Effector memory CD8-positive, alpha-beta T cell (primary cell): ENCODE data around the gene SEC14L5.

Experiments used
- ATAC-seq: fragments of 150-1000 bp; cut with Tn5 transposase; replicated peaks from 2 replicates; pipeline ENCODE4 v1.10.0; 2021; ENCODE audit warnings: mild to moderate bottlenecking, moderate library complexity
- DNase-seq, 3 experiments: peaks; one replicate each; pipeline ENCODE4 v3.0.0; 2021
- H3K27ac Mint-ChIP-seq, 2 donors: one replicate each; pipeline ENCODE4 v1.8.0; 2022; ENCODE audit warnings: mild to moderate bottlenecking in 2 of 2, mixed read lengths in 2 of 2, moderate library complexity in 2 of 2
- H3K27me3 Mint-ChIP-seq, 2 donors: one replicate each; pipeline ENCODE4 v1.8.0; 2022; ENCODE audit warnings: mixed read lengths in 2 of 2
- H3K36me3 Mint-ChIP-seq: one replicate; pipeline ENCODE4 v1.8.0; 2022; ENCODE audit warnings: mild to moderate bottlenecking, moderate library complexity, mixed read lengths; ENCODE audit not compliant: insufficient read depth
- H3K4me1 Mint-ChIP-seq, 2 donors: one replicate each; pipeline ENCODE4 v1.8.0; 2022; ENCODE audit warnings: low read depth in 2 of 2, mixed read lengths in 2 of 2
- H3K4me3 Mint-ChIP-seq, 2 donors: one replicate each; pipeline ENCODE4 v1.8.0; 2022; ENCODE audit warnings: mild to moderate bottlenecking in 2 of 2, mixed read lengths in 2 of 2, moderate library complexity in 2 of 2
- H3K9me3 Mint-ChIP-seq, 2 donors: one replicate each; pipeline ENCODE4 v1.8.0; 2022; ENCODE audit warnings: mixed read lengths in 2 of 2
- total RNA-seq, 9 experiments: gene quantifications; one replicate each; lab custom pipeline; 2026; lab: John Stamatoyannopoulos, UW

The SEC14L5 gene
- total RNA-seq: 0 to 0.11 (median 0) reads per million in 9 experiments

DNA sequence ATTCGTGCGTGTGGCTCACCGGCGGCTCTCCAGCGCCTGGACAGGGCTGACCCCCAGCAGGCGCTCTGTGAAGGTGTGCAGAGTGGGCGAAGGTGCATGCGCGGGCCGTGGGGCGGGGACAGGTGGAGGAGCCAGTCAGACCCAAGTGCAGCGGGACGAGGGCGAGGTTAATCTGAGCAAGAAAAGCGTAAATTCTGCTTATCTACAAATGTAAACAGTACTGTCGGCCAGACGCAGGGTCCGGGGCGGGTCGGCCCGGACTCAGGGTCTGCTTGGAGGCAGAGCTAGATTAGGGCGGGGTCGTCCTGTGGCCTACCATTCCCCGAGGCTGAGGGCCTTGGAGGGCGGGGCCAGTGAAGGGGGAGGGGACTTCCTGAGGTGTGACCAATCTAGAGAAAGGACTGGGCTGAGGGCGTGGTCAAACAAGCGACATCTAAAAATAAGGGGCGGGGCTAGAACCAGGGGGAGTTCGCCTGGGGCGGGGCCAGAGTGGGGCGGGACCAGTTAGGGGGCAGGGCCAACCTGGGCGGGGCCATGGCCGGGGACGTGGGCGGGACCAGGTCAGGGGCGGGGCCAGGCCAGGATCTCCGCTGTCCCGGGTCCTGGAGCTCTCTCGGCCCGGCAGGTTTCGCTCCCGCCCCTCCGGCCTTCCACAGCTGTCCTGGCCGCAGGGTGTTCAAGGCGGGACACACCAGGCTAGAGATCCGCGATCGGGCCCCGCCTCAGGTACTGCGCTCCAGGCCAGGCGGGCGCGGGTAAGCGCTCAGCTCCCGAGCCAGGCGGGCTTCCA lies at the start of gene SEC14L5:
Gene SEC14L5, plus strand, starts transcription at position 611 of the 790 bp plus-strand sequence. CDS start 994 bp downstream, outside the sequence.
- Mint-ChIP-seq H3K4me3 (peak within 1 kb of the TSS; percentile 83 to 85), H3K4me1 (peaks cover 20% of the 10 kb centered on the region in 2 donors), H3K9me3 (no peaks in the 10 kb centered on the region), H3K27me3 (peaks cover 53 to 88% of the 10 kb centered on the region in 2 donors), H3K36me3 (no peaks in the 10 kb centered on the region), H3K27ac (peak within 1 kb of the TSS in 1 of 2 donors; percentile 10)
- DNase-seq: peak; percentile 75 to 80 (median 77)
- peak; percentile 91 for ATAC-seq

DNA sequence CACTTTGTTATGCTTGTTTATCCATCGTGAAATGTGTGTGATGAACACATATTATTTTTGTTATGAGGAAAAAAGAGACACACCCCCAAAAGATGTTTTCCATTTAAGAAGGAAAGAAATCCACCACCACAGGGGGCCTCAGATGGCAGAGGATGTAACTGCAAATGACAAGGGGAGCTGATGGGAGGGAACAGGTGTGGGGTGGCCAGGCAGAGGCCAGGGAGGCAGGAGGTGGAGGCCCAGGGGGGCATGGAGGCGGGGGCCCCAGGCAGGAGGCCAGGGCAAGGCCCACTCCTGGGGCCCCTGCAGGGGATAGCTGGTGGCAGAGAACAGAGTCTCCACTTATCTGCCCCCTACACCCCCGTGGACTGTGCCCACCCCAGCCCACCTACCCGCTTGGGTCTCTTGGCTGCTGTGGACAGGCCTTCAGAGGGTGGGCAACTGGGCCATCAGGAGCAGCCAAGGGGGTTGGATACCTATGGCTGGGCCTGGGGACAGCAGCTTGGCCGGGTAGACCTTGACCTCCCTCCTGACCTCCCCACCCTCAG lies 49.2 kb upstream of the SEC14L5 start:
- no peaks in the 10 kb centered on the region for H3K9me3 Mint-ChIP-seq
- no peak for DNase-seq
- no peak overlapping the region for H3K27ac Mint-ChIP-seq
- H3K36me3 Mint-ChIP-seq: no peaks in the 10 kb centered on the region
- H3K4me3 Mint-ChIP-seq: no peak overlapping the region
- H3K4me1 Mint-ChIP-seq: no peaks in the 10 kb centered on the region
- peaks cover 18 to 40% of the 10 kb centered on the region in 2 donors for H3K27me3 Mint-ChIP-seq
- ATAC-seq: no peak

DNA sequence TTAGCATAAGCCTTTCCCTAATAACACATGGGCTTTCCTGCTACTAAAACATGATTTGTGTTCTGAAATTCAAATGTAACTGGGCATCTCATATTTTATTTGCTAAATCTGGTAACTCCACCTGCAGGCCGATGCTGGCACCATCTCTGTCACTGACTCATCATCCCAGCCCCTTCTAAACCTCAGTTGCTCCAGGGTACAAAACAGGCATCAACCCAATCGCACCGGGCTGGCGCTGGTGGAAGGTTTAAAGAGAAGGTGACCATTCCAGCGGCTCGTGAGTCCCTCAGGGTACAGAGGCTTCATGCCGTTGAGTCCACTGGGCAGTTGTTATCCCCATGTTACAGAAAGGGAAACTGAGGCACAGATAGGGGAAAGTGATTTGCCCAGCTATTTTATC lies 48.3 kb upstream of the SEC14L5 start:
- no peak for DNase-seq
- Mint-ChIP-seq H3K4me1 (no peaks in the 10 kb centered on the region), H3K4me3 (no peak overlapping the region), H3K27ac (no peak overlapping the region), H3K36me3 (no peaks in the 10 kb centered on the region), H3K9me3 (no peaks in the 10 kb centered on the region), H3K27me3 (peaks cover 9 to 31% of the 10 kb centered on the region in 2 donors)
- no peak for ATAC-seq

DNA sequence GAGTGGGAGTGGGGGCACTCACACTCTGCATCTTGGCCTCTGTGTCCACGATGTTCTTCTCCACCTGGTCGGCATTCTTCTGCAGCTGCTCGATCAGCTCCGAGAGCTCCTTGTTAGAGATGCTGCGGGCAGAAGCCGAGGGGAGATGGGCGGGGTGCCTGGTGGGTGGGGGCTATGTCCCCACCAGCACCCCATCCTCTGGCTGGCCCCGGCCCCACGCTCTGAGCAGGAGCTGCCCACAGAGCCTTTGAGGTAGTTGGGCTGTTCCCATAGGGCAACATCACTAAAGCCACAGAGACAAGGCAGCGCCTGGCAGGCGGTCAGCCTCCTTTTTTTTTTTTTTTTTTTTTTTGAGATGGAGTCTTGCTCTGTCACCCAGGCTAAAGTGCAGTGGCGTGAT lies 47.3 kb upstream of the SEC14L5 start:
- Mint-ChIP-seq H3K27ac (no peak overlapping the region), H3K36me3 (no peaks in the 10 kb centered on the region), H3K4me1 (no peaks in the 10 kb centered on the region), H3K9me3 (no peaks in the 10 kb centered on the region), H3K27me3 (peaks cover 0 to 22% of the 10 kb centered on the region in 2 donors), H3K4me3 (no peak overlapping the region)
- DNase-seq: no peak
- no peak for ATAC-seq

DNA sequence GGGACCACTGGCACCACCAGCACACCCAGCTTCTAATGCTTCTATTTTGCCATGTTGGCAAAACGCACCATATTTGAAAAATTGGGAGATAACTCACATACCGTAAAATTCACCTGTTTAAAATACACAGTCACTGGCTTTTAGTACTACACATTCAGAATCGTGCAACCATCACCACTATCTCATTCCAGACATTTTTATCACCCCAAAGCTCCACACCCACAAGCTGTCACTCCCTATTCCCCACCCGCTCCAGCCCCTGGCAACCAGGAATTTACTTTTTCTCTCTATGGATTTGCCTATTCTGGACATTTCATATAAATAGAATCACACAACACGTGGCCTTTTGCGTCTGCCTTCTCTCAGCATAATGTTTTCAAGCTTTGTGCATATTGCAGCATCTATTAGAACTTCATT lies 46.2 kb upstream of the SEC14L5 start:
- Mint-ChIP-seq H3K9me3 (no peaks in the 10 kb centered on the region), H3K27me3 (peaks cover 0 to 23% of the 10 kb centered on the region in 2 donors), H3K27ac (no peak overlapping the region), H3K4me1 (no peaks in the 10 kb centered on the region), H3K4me3 (no peak overlapping the region), H3K36me3 (no peaks in the 10 kb centered on the region)
- DNase-seq (no peak), ATAC-seq (no peak)

DNA sequence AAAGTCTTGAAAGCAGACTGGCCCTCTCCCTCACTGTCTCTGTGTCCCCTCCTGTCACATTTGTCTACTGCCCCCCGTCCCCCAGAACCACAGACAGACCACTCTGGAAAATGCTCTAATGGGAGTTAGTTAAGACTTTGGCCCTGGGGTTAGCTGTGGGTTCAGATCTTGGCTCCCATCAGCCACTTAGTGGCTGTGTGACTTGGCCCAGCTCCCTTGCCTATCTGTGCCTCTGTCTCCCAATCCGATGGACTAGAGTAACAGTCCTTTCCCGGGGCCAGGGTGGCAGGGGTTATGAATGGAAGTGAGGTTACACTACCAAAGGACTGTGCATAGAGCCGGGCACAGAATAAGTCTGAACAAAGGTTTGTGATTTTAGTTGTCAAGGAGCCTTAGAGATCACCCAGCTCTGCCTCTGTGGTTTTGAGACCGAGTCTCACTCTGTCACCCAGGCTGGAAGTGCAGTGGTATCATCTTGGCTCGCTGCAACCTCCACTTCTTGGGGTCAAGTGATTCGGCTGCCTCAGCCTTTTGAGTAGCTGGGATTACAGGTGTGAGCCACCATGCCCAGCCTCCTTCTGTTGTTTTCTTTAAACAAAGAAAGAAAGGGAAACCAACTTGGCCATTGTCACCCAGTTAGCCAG lies 44.9 kb upstream of the SEC14L5 start:
- no peak overlapping the region for H3K27ac Mint-ChIP-seq

DNA sequence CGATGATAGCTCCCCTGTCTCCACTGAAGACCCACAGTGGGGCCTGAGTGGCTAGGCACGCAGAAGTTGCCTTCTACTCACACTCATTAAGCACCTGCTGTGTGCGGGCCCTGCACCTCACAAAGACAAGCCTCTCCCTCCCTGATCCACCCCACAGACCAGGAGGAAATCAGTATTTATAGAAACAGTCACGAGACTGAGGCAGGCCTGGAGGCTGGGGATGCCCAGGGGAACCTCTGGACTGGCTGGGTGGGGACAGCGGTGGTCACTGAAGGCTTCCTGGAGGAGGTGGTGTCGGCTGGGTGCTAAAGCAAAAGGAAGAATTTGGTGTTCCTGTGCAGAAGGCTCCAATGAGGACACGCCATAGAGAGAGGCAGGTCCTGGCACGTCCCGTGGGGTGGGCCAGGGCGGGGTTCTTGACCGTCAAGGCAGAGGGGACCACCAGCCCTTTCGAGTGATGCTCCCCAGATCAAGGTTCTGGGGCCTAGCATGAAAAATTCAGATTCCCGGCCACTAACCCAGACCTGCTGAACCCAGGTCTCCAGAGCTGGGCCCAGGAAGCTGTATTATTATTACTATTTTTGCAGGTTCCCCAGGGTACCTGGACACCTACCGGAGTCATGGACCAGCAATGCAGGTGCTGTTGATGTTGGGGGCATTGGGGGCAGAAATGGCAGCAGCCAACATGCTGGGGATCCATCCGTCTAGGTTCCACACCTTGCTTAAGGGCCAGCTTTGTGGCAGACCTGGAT lies 44.2 kb upstream of the SEC14L5 start:
- Mint-ChIP-seq H3K36me3 (no peaks in the 10 kb centered on the region), H3K27ac (no peak overlapping the region), H3K4me1 (no peaks in the 10 kb centered on the region), H3K4me3 (no peak overlapping the region), H3K27me3 (peaks cover 0 to 43% of the 10 kb centered on the region in 2 donors), H3K9me3 (no peaks in the 10 kb centered on the region)
- DNase-seq (no peak), ATAC-seq (no peak)

More for the DNA sequence above, 44.9 kb upstream of the SEC14L5 start:
- no peak overlapping the region for H3K4me3 Mint-ChIP-seq
- no peaks in the 10 kb centered on the region for H3K9me3 Mint-ChIP-seq
- H3K4me1 Mint-ChIP-seq: no peaks in the 10 kb centered on the region
- no peak for ATAC-seq
- DNase-seq: no peak
- H3K27me3 Mint-ChIP-seq: peaks cover 0 to 36% of the 10 kb centered on the region in 2 donors
- no peaks in the 10 kb centered on the region for H3K36me3 Mint-ChIP-seq

DNA sequence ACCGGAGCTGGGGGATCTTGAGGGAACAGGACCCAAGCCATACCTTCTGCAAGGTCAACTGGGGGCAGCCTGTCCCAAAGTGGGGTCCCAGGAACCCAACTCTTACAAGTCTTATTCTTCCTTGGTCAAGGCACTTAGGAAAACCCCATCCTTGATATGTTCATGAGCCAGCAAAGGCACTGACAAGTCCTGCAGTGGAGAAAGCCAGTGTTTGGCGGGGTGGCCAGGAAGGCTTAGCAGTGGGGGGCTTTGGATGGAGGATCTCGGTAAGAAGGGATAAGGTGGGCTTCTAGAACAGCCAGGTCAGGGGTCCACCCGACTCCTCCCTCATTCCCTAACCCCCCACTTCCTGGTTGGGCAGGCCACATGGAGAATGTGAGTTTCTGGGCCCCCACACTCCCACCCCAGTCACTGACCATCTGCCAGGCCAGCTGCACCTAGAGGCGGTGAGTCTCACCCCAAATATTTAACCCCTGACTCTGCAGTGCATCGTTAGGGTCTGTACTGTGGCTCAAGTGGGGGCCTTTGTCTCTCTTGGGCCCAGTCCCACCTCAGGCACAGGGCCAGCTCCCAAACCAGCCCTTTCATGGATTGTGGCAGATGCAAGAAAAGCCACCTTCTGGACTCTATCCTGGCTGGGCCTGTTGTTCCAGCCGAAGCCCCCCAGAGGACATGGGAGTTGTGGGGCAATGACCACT lies 43.5 kb upstream of the SEC14L5 start:
- DNase-seq: no peak

DNA sequence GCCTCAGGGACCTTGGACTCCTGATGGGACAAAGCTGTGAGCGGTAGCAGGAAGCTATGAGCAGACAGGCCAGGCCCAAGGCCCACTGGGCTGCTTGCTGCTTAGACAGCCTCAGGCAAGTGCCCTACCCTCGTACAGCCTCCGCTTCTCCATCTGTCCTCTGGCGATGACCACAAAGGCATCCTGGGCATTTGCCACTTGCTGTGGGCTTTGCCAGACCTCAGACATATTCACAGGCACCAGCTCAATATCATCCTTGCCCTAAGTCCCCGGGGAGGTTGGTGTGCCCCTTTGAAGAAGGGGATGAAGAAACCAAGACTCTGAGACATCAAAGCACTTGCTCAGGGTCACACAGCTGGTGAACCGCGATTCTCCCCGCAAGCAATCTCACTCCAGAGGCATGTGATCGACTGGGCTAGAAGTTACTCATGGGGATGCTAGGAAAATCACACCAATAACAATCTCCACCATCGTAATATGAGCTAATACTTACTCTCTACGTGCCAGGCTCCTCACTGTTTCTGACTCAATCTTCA lies 42.8 kb upstream of the SEC14L5 start:
- H3K4me3 Mint-ChIP-seq: no peak overlapping the region
- no peaks in the 10 kb centered on the region for H3K36me3 Mint-ChIP-seq
- no peak for DNase-seq
- no peaks in the 10 kb centered on the region for H3K9me3 Mint-ChIP-seq
- ATAC-seq: no peak
- H3K4me1 Mint-ChIP-seq: no peaks in the 10 kb centered on the region
- no peak overlapping the region for H3K27ac Mint-ChIP-seq
- H3K27me3 Mint-ChIP-seq: peaks cover 0 to 47% of the 10 kb centered on the region in 2 donors

More for the DNA sequence above, 43.5 kb upstream of the SEC14L5 start:
- H3K27me3 Mint-ChIP-seq: peaks cover 0 to 50% of the 10 kb centered on the region in 2 donors
- no peaks in the 10 kb centered on the region for H3K4me1 Mint-ChIP-seq
- ATAC-seq: no peak
- H3K4me3 Mint-ChIP-seq: no peak overlapping the region
- H3K27ac Mint-ChIP-seq: no peak overlapping the region
- no peaks in the 10 kb centered on the region for H3K36me3 Mint-ChIP-seq
- H3K9me3 Mint-ChIP-seq: no peaks in the 10 kb centered on the region

DNA sequence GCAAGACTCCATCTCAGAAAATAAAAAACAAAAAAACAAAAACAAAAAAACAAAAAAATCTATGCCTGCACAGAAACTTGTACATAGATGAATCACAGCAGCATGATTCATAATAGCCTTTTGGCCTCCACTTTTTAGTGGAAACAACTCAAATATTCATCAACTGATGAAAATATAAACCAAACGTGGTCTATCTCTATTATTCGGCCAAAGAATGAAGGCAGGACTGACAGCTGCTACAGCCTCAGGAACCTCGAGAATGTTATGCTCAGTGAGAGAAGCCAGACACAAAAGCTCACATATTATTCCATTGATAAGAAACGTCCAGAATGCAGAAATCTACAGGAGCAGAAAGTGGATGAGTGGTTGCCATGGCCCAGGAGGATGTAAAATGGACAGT lies 41.0 kb upstream of the SEC14L5 start:
- Mint-ChIP-seq H3K27me3 (peaks cover 0 to 38% of the 10 kb centered on the region in 2 donors), H3K36me3 (no peaks in the 10 kb centered on the region), H3K9me3 (no peaks in the 10 kb centered on the region), H3K4me1 (no peaks in the 10 kb centered on the region), H3K4me3 (no peak overlapping the region), H3K27ac (no peak overlapping the region)
- DNase-seq (no peak), ATAC-seq (no peak)

DNA sequence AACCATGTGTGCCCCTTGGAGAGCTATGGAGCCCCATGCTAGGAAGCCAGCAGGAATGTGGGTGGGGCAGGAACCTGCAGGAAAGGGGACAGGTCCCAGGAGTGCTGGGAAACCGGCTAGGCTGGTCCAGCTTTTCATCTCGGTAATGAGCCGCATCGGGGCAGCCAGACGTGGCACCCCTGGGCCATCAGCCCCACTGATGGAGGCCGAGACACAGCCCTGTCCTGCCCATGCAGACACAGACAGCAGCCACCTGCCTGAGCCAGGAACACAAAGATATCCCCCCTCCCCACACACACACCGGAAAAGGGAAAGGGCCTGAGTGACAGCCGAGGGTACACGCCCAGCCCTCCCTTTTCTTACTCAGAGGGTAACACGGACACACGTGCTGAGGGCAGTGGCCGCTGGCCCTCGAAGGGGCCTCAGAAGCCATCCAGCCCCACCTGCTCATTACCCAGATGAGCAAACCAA lies 39.3 kb upstream of the SEC14L5 start:
- Mint-ChIP-seq H3K9me3 (no peaks in the 10 kb centered on the region), H3K27me3 (peaks cover 13 to 51% of the 10 kb centered on the region in 2 donors), H3K36me3 (no peaks in the 10 kb centered on the region), H3K4me3 (no peak overlapping the region), H3K27ac (no peak overlapping the region), H3K4me1 (no peaks in the 10 kb centered on the region)
- no peak for DNase-seq
- ATAC-seq: no peak

DNA sequence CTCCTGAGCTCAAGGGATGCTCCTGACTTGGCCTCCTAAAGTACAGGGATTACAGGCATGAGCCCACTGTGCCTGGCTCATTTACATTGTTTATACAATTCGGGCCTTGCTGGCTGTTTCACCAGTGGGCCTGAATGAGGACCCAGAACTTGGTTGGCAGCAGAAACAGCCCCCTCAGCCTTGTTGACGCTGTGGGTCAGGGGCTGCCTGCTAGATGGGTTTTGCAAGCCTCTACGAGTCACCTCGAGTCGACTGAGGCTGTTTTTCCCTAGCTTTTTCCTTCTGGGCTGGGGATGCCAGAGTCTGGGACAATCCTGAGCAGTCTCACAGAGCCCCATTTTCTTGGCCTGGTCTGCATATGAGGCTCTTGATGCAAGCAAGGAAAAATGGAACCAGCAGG lies 37.3 kb upstream of the SEC14L5 start:
- peaks cover 24 to 64% of the 10 kb centered on the region in 2 donors for H3K27me3 Mint-ChIP-seq
- no peak overlapping the region for H3K27ac Mint-ChIP-seq
- ATAC-seq: no peak
- no peaks in the 10 kb centered on the region for H3K36me3 Mint-ChIP-seq
- no peak overlapping the region for H3K4me3 Mint-ChIP-seq
- H3K4me1 Mint-ChIP-seq: no peaks in the 10 kb centered on the region
- H3K9me3 Mint-ChIP-seq: no peaks in the 10 kb centered on the region
- no peak for DNase-seq
